ENCODE measurements around the gene NRBP1. TPM values are rescaled to one million over a fixed set of nuclear protein-coding genes. Genes with fewer than 3 reads are reported as not detected.

NRBP1 gene
- total and polyA plus RNA-seq, 2 of the 8 experiments (the other 6 are each of a cell fraction or from before 2014, with no cell fraction given), result 115 to 145 TPM

DNA sequence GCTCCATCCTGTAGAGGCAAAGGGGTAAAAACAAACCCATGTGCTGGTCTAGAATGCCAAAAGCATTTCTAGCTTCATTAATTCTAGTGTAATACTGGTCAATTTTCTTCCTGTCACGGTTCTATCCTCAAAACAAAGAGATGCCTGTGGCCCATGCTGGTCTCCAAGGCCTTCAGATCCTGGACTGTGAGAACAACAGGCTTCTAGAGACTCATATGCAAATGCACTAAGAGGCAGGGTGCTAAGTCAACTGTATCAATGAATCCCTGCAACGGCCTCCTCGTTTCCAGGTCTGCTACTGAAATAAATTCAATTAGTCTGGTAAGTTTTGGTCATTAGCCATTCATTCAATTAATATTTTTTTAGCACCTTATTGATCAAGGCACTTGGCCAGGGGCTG lies 57.1 kb downstream of the NRBP1 start:
- FAIRE-seq, result no peak
- H2AFZ ChIP-seq (ENCODE audit: low read length), result no peak overlapping the region
- H2BK120ac ChIP-seq (replicated peaks; ENCODE audit: low read depth, low read length), result no peak overlapping the region
- peaks cover 0 to 6% (median 0%) of the 10 kb centered on the region in 4 experiments; a peak in 1 of 8 replicates for H3K36me3 ChIP-seq (ENCODE audit: control insufficient read depth in 2 of 4, insufficient read depth in 4 of 4, low read length in 3 of 4)
- H3K4ac ChIP-seq (replicated peaks; ENCODE audit: insufficient read length, low read depth, low read length), result no peak overlapping the region
- ChIA-PET POLR2A (ENCODE audit: partially characterized antibody) (interaction anchor here (1.1 kb wide), 1 partner anchor 153 kb away, joined by 3 read pairs; no protein-coding TSS in a partner anchor), CTCF (ENCODE audit: partially characterized antibody) (no interaction called here)
- no peaks in the 10 kb centered on the region for H3K27me3 ChIP-seq (replicated peaks in 1 of 4; ENCODE audit: control insufficient read depth in 3 of 4, extremely low read depth in 1 of 4, insufficient read depth in 3 of 4, low read length in 3 of 4)
- no peak overlapping the region for H3K27ac ChIP-seq (ENCODE audit: low read depth, low read length)
- H3K79me2 ChIP-seq (ENCODE audit: control insufficient read depth in 1 of 2, insufficient read depth in 2 of 2, low read length in 2 of 2), result no peaks in the 10 kb centered on the region
- H3K79me1 ChIP-seq (ENCODE audit: low read depth, low read length), result no peaks in the 10 kb centered on the region; the same call in 1 of the 2 replicates
- no peak overlapping the region for H2BK15ac ChIP-seq (ENCODE audit: low read length)
- no peak overlapping the region for H4K8ac ChIP-seq (ENCODE audit: extremely low read depth, insufficient read depth, low read length)
- WGBS, 2 experiments (ENCODE audit: extremely low coverage in 1 of 2, insufficient coverage in 1 of 2, insufficient read length in 1 of 2, insufficient replicate concordance in 2 of 2, low coverage in 1 of 2, low lambda C conversion rate in 2 of 2, missing lambda C conversion rate in 1 of 2), result 79% methylated on average over 3 of the region's 3 CpGs; no CpG with 5 or more reads in 1 of the 2 experiments
- no peak overlapping the region for H2BK20ac ChIP-seq (ENCODE audit: low read length)
- H4K5ac ChIP-seq (ENCODE audit: insufficient read length, low read depth, low read length), result no peak overlapping the region
- no peak overlapping the region for H3K18ac ChIP-seq (ENCODE audit: extremely low read depth, low read length)
- no peak overlapping the region for H3K4me3 ChIP-seq (ENCODE audit: extremely low read depth in 1 of 4, insufficient read depth in 2 of 4, low read depth in 3 of 4, low read length in 4 of 4)
- peaks cover 8% of the 10 kb centered on the region; the same call in 1 of the 2 replicates for H3K23me2 ChIP-seq (ENCODE audit: low read depth, low read length)
- no peak overlapping the region for H3K4me2 ChIP-seq (ENCODE audit: insufficient read depth in 1 of 2, low read depth in 2 of 2, low read length in 2 of 2)
- no peak overlapping the region for H3K14ac ChIP-seq (ENCODE audit: insufficient read length)
- no peaks in the 10 kb centered on the region for H4K20me1 ChIP-seq (replicated peaks in 1 of 2; ENCODE audit: control insufficient read depth in 1 of 2, insufficient read depth in 2 of 2, low read length in 2 of 2)
- H3K9me3 ChIP-seq (ENCODE audit: insufficient read depth in 2 of 2, low read depth in 1 of 2, low read length in 1 of 2), result no peaks in the 10 kb centered on the region
- peaks cover 0 to 8% (median 2%) of the 10 kb centered on the region in 4 experiments; a peak in 5 of 7 replicates for H3K4me1 ChIP-seq (replicated peaks in 1 of 4; ENCODE audit: control insufficient read depth in 3 of 4, insufficient read depth in 4 of 4, low read length in 3 of 4)
- H2BK12ac ChIP-seq (ENCODE audit: low read depth, low read length), result no peak overlapping the region
- no peak overlapping the region for H3K23ac ChIP-seq (ENCODE audit: insufficient read length)
- H3K9ac ChIP-seq (replicated peaks in 1 of 4; ENCODE audit: extremely low read depth in 1 of 4, low read depth in 3 of 4, low read length in 3 of 4), result no peak overlapping the region
- H2AK5ac ChIP-seq (ENCODE audit: low read depth, low read length), result no peak overlapping the region
- no peak for DNase-seq (ENCODE audit: low read depth in 1 of 2, low spot score in 2 of 2)
- H3K56ac ChIP-seq (replicated peaks; ENCODE audit: insufficient read length, low read depth, low read length), result no peak overlapping the region
- no peak overlapping the region for H4K91ac ChIP-seq (replicated peaks; ENCODE audit: insufficient read length, low read length)
- H2BK5ac ChIP-seq (ENCODE audit: low read depth, low read length), result no peak overlapping the region
- TF ChIP-seq RBBP5 (IDR thresholded peaks at IDR 0.05; ENCODE audit: borderline replicate concordance, low read depth, low read length) (no peak), SP2 (IDR thresholded peaks at IDR 0.05; ENCODE audit: low read length) (no peak), NRF1 (IDR thresholded peaks at IDR 0.05; ENCODE audit: low read depth, low read length) (no peak), POLR2AphosphoS5 (IDR thresholded peaks at IDR 0.05; ENCODE audit: low read depth, low read length) (no peak), RNF2 (IDR thresholded peaks at IDR 0.05; ENCODE audit: borderline replicate concordance, low read depth, low read length, missing control alignments, poor library complexity, severe bottlenecking) (no peak), CBX5 (IDR thresholded peaks at IDR 0.05; ENCODE audit: low read depth, low read length) (no peak), EP300 (IDR thresholded peaks at IDR 0.05; ENCODE audit: borderline replicate concordance in 1 of 2, low read depth in 2 of 2, low read length in 2 of 2) (no peak), HDAC6 (IDR thresholded peaks at IDR 0.05; ENCODE audit: low read depth, low read length) (no peak), HDAC2 (IDR thresholded peaks at IDR 0.05; ENCODE audit: borderline replicate concordance in 1 of 2, low read depth in 2 of 2, low read length in 2 of 2) (no peak), GTF2F1 (IDR thresholded peaks at IDR 0.05; ENCODE audit: borderline replicate concordance, low read depth, low read length) (no peak)
- TF ChIP-seq, protein P1, sequence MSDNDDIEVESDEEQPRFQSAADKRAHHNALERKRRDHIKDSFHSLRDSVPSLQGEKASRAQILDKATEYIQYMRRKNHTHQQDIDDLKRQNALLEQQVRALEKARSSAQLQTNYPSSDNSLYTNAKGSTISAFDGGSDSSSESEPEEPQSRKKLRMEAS (IDR thresholded peaks at IDR 0.05), result no peak
- TF ChIP-seq, protein P2, sequence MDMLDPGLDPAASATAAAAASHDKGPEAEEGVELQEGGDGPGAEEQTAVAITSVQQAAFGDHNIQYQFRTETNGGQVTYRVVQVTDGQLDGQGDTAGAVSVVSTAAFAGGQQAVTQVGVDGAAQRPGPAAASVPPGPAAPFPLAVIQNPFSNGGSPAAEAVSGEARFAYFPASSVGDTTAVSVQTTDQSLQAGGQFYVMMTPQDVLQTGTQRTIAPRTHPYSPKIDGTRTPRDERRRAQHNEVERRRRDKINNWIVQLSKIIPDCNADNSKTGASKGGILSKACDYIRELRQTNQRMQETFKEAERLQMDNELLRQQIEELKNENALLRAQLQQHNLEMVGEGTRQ (IDR thresholded peaks at IDR 0.05; ENCODE audit: low read length), result no peak

Data from H1 (cell line).